Measurements from ENCODE around the gene MMRN2. TPM values are rescaled to one million over a fixed set of nuclear protein-coding genes. Genes with fewer than 3 reads are reported as not detected.
"Not testable (repeated sequence)": the region's sequence is repeated elsewhere in the genome, so short reads cannot be mapped to it uniquely, and the experiment has no call there.

The MMRN2 gene, protein sequence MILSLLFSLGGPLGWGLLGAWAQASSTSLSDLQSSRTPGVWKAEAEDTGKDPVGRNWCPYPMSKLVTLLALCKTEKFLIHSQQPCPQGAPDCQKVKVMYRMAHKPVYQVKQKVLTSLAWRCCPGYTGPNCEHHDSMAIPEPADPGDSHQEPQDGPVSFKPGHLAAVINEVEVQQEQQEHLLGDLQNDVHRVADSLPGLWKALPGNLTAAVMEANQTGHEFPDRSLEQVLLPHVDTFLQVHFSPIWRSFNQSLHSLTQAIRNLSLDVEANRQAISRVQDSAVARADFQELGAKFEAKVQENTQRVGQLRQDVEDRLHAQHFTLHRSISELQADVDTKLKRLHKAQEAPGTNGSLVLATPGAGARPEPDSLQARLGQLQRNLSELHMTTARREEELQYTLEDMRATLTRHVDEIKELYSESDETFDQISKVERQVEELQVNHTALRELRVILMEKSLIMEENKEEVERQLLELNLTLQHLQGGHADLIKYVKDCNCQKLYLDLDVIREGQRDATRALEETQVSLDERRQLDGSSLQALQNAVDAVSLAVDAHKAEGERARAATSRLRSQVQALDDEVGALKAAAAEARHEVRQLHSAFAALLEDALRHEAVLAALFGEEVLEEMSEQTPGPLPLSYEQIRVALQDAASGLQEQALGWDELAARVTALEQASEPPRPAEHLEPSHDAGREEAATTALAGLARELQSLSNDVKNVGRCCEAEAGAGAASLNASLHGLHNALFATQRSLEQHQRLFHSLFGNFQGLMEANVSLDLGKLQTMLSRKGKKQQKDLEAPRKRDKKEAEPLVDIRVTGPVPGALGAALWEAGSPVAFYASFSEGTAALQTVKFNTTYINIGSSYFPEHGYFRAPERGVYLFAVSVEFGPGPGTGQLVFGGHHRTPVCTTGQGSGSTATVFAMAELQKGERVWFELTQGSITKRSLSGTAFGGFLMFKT
- total RNA-seq (2014; rRNA removed; shearing (Covaris generic)): 4.5 and 7.3 TPM in 2 replicates
- polyA plus RNA-seq (2016; fragmentation: Nextera tagmentation; extraction: Ambion mirVana): 1.2 and 1.5 TPM in 2 replicates

DNA sequence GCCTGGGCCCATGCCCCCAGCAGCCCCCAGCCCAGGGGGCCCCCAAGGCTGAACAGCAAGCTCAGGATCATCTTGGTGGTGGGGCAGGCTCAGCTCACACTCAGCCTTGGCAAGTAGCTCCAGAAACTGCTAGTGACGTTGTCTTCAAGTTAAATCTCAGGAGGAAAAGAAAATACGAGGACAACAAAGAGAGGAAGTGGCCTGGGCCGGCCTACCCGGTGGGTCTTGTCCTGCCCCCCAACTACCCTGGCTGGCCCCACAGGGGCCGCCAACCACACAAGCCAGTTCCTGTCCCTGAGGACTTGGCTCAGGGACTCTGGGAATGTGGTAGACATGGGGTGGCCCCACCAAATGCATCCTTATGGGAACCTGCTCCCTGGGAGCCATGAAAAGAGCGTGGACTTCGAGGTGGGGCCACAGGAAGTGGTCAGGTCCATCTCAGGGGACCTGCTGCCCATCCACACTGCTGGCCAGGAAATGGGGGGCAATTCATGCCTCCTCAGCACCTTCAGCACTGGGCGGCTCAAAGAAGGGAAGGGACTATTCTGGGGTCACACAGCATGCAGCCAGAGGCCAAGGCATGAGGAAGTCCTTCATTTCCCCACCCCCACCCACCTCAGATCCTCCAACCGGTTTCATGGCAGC lies at the start of gene MMRN2:
MMRN2 (minus strand) TSS at position 145 of the 645 bp plus-strand sequence; CDS start at position 71, 74 bp downstream.
- H3K27me3 ChIP-seq (replicated peaks; ENCODE audit: insufficient read depth): no peaks in the 10 kb centered on the region
- no peak within 1 kb of the TSS for H3K4me3 ChIP-seq
- no peak within 1 kb of the TSS for H3K9ac ChIP-seq
- H3K79me2 ChIP-seq (ENCODE audit: insufficient read depth): no peaks in the 10 kb centered on the region
- H3K36me3 ChIP-seq (ENCODE audit: low read depth): no peaks in the 10 kb centered on the region
- in situ Hi-C loops (cut with MboI): no loop called here
- WGBS, 2 experiments (ENCODE audit: low coverage in 1 of 2, low lambda C conversion rate in 2 of 2, missing lambda C conversion rate in 2 of 2): 85 to 95% methylated on average over 9 of the region's 9 CpGs
- no peaks in the 10 kb centered on the region for H3K9me2 ChIP-seq (ENCODE audit: insufficient read depth)
- H3K4me2 ChIP-seq (ENCODE audit: unreplicated experiment): no peak within 1 kb of the TSS
- no peak within 1 kb of the TSS for H3K27ac ChIP-seq
- H4K20me1 ChIP-seq (ENCODE audit: insufficient read depth): no peaks in the 10 kb centered on the region
- H3K9me3 ChIP-seq (ENCODE audit: low read depth): no peaks in the 10 kb centered on the region
- H3F3A ChIP-seq (ENCODE audit: insufficient read depth): no peaks in the 10 kb centered on the region
- DNase-seq: no peak
- H2AFZ ChIP-seq: no peak within 1 kb of the TSS
- peaks cover 22% of the 10 kb centered on the region for H3K4me1 ChIP-seq (ENCODE audit: insufficient read depth)
- TF ChIP-seq EZH2 (IDR thresholded peaks at IDR 0.05; ENCODE audit: insufficient read depth, poor library complexity, severe bottlenecking) (no peak), EZH2phosphoT487 (IDR thresholded peaks at IDR 0.05; ENCODE audit: insufficient read depth, low read depth) (no peak)

DNA sequence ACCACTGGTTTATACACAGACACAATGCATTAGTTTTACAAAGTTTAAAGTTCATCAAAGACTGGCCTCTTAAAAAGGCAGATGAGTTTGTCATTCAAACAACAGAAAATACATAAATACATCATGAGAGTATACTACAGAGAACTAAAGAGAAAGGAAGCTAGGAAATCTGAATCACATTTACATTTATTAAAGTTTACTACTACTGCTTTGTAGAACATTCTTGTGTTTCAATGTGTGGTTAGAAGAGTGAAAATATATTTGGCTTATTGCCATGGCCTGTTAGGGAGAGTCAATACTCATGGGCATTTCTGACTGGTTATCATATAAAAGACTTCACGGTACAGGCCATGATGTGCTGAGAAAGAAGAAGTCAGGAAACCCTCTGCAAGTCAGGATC lies 49.7 kb upstream of the MMRN2 start:
- H3K27ac ChIP-seq; H3K36me3 ChIP-seq (ENCODE audit: low read depth); H3K9me3 ChIP-seq (ENCODE audit: low read depth); H3F3A ChIP-seq (ENCODE audit: insufficient read depth); H3K27me3 ChIP-seq (replicated peaks; ENCODE audit: insufficient read depth); H3K9me2 ChIP-seq (ENCODE audit: insufficient read depth); H3K4me2 ChIP-seq (ENCODE audit: unreplicated experiment); H3K79me2 ChIP-seq (ENCODE audit: insufficient read depth); in situ Hi-C loops (cut with MboI); H2AFZ ChIP-seq; DNase-seq; H3K9ac ChIP-seq; H4K20me1 ChIP-seq (ENCODE audit: insufficient read depth); H3K4me1 ChIP-seq (ENCODE audit: insufficient read depth); H3K4me3 ChIP-seq: not testable (repeated sequence)
- 81 to 100% methylated on average over 1 of the region's 1 CpG for WGBS, 2 experiments (ENCODE audit: low coverage in 1 of 2, low lambda C conversion rate in 2 of 2, missing lambda C conversion rate in 2 of 2)

DNA sequence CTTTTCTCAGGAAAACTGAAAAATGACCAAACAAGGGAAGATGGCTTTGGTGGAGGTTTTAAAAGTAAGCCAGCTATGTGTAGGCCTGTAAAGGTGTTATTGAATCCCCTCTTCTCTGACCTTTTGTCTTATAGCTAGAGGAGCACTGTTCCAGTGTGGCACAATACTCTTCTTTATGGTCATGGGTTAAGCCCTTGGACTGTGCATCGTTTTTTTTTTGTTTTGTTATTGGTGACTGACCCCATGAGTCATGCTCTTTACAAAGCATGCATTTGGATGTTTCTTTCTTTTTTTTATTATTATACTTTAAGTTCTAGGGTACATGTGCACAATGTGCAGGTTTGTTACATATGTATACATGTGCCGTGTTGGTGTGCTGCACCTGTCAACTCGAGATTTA lies 43.1 kb upstream of the MMRN2 start:
- Histone ChIP-seq H3K27ac (no peak overlapping the region), H3K9me3 (ENCODE audit: low read depth) (no peaks in the 10 kb centered on the region), H2AFZ (no peak overlapping the region), H3K36me3 (ENCODE audit: low read depth) (no peaks in the 10 kb centered on the region), H3K9ac (no peak overlapping the region), H3K79me2 (ENCODE audit: insufficient read depth) (no peaks in the 10 kb centered on the region), H3K4me3 (no peak overlapping the region), H4K20me1 (ENCODE audit: insufficient read depth) (no peaks in the 10 kb centered on the region), H3K4me2 (ENCODE audit: unreplicated experiment) (no peak overlapping the region), H3K27me3 (replicated peaks; ENCODE audit: insufficient read depth) (no peaks in the 10 kb centered on the region), H3K9me2 (ENCODE audit: insufficient read depth) (no peaks in the 10 kb centered on the region), H3K4me1 (ENCODE audit: insufficient read depth) (no peaks in the 10 kb centered on the region), H3F3A (ENCODE audit: insufficient read depth) (no peaks in the 10 kb centered on the region)
- 49 to 50% methylated on average over 3 of the region's 3 CpGs for WGBS, 2 experiments (ENCODE audit: low coverage in 1 of 2, low lambda C conversion rate in 2 of 2, missing lambda C conversion rate in 2 of 2)
- peak; percentile 64 for DNase-seq
- in situ Hi-C loops (cut with MboI): no loop called here
- TF ChIP-seq EZH2 (IDR thresholded peaks at IDR 0.05; ENCODE audit: insufficient read depth, poor library complexity, severe bottlenecking): no peak
- TF ChIP-seq EZH2phosphoT487 (IDR thresholded peaks at IDR 0.05; ENCODE audit: insufficient read depth, low read depth): no peak

DNA sequence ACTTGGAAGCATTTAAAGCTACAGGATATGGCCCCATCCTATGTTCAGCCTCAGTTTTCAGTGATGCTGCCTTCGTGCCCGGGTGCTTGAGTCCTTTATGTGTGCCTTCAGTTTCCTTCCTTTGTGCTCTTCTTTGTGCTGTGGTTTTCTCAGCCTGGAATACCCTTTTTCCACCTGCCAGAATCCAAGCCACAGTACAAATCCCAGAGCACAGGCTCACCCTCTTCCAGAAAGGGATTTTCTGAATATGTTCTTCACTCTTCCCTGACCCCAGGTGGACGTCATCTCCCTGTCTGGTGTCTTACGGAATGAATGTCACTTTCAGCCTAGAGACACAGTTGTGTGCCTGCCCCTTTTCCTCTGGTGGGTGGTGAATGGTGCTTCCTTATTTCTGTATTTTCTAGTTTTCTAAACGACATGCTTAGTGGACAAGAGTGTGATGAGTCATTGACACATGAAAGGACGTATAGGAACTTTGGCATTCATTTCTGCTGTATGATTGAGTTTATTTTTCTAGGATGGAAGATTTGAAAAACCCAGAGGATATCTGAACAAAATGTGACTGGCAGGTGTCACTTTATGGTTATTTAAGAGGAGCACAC lies 42.5 kb upstream of the MMRN2 start:
- H3K79me2 ChIP-seq (ENCODE audit: insufficient read depth); H3K4me2 ChIP-seq (ENCODE audit: unreplicated experiment); H3K27ac ChIP-seq; H3K9me2 ChIP-seq (ENCODE audit: insufficient read depth); H2AFZ ChIP-seq; H3K9ac ChIP-seq; H3K4me1 ChIP-seq (ENCODE audit: insufficient read depth); H3K27me3 ChIP-seq (replicated peaks; ENCODE audit: insufficient read depth); H4K20me1 ChIP-seq (ENCODE audit: insufficient read depth); H3K9me3 ChIP-seq (ENCODE audit: low read depth); in situ Hi-C loops (cut with MboI); H3K4me3 ChIP-seq; H3K36me3 ChIP-seq (ENCODE audit: low read depth); H3F3A ChIP-seq (ENCODE audit: insufficient read depth); DNase-seq: not testable (repeated sequence)
- WGBS, 2 experiments (ENCODE audit: low coverage in 1 of 2, low lambda C conversion rate in 2 of 2, missing lambda C conversion rate in 2 of 2): 76 to 86% methylated on average over 6 of the region's 6 CpGs

Data from GM23248 (cell line).